ENCODE data around the gene GRK1.
A peak's percentile ranks its signal among the peaks of the same experiment; 100 is the strongest.

Gene GRK1

GRCh38 chr13:113638173-113638746, 28.8 kb upstream of the GRK1 start:
- no peak for ATAC-seq (replicated peaks)
- Mint-ChIP-seq H3K9me3 (peaks cover 0 to 5% of the 10 kb centered on the region in 2 donors), H3K27ac (no peak overlapping the region), H3K4me3 (no peak overlapping the region), H3K36me3 (peaks cover 76 to 82% of the 10 kb centered on the region in 2 donors), H3K4me1 (peaks cover 12 to 20% of the 10 kb centered on the region in 2 donors), H3K27me3 (no peaks in the 10 kb centered on the region)
- no peak for DNase-seq

GRCh38 chr13:113638806-113639205, 28.2 kb upstream of the GRK1 start:
- no peak overlapping the region for H3K4me3 Mint-ChIP-seq
- peak overlapping the region; percentile 9 for H3K27ac Mint-ChIP-seq
- no peak for DNase-seq
- no peaks in the 10 kb centered on the region for H3K27me3 Mint-ChIP-seq
- no peak for ATAC-seq (replicated peaks)
- H3K36me3 Mint-ChIP-seq: peaks cover 73 to 76% of the 10 kb centered on the region in 2 donors
- H3K9me3 Mint-ChIP-seq: peaks cover 0 to 5% of the 10 kb centered on the region in 2 donors
- peaks cover 15 to 25% of the 10 kb centered on the region in 2 donors for H3K4me1 Mint-ChIP-seq

- no peaks in the 10 kb centered on the region for H3K27me3 Mint-ChIP-seq
- no peak overlapping the region for H3K27ac Mint-ChIP-seq
- DNase-seq: no peak
- H3K36me3 Mint-ChIP-seq: peaks cover 64 to 67% of the 10 kb centered on the region in 2 donors
- H3K4me1 Mint-ChIP-seq: peaks cover 15 to 29% of the 10 kb centered on the region in 2 donors
- no peak overlapping the region for H3K4me3 Mint-ChIP-seq
- H3K9me3 Mint-ChIP-seq: peaks cover 0 to 5% of the 10 kb centered on the region in 2 donors
- no peak for ATAC-seq (replicated peaks)
These were observed 27.3 kb upstream of the GRK1 start for GRCh38 chr13:113639616-113640262.

- no peak for ATAC-seq (replicated peaks)
- H3K4me3 Mint-ChIP-seq: no peak overlapping the region
These were observed 25.6 kb upstream of the GRK1 start for GRCh38 chr13:113641426-113641825.

GRCh38 chr13:113642563-113642962, 24.5 kb upstream of the GRK1 start:
- H3K36me3 Mint-ChIP-seq: peaks cover 49 to 53% of the 10 kb centered on the region in 2 donors
- H3K4me3 Mint-ChIP-seq: no peak overlapping the region
- ATAC-seq (replicated peaks) (no peak), DNase-seq (no peak)
- no peaks in the 10 kb centered on the region for H3K27me3 Mint-ChIP-seq
- H3K4me1 Mint-ChIP-seq: peaks cover 19 to 43% of the 10 kb centered on the region in 2 donors
- peaks cover 0 to 5% of the 10 kb centered on the region in 2 donors for H3K9me3 Mint-ChIP-seq
- no peak overlapping the region for H3K27ac Mint-ChIP-seq

More at GRCh38 chr13:113641426-113641825, 25.6 kb upstream of the GRK1 start:
- peaks cover 0 to 5% of the 10 kb centered on the region in 2 donors for H3K9me3 Mint-ChIP-seq
- H3K4me1 Mint-ChIP-seq: peaks cover 16 to 32% of the 10 kb centered on the region in 2 donors
- no peaks in the 10 kb centered on the region for H3K27me3 Mint-ChIP-seq
- H3K36me3 Mint-ChIP-seq: peaks cover 57 to 62% of the 10 kb centered on the region in 2 donors
- no peak overlapping the region for H3K27ac Mint-ChIP-seq
- no peak for DNase-seq

GRCh38 chr13:113643593-113643992, 23.4 kb upstream of the GRK1 start:
- H3K9me3 Mint-ChIP-seq: peaks cover 0 to 5% of the 10 kb centered on the region in 2 donors
- no peak overlapping the region for H3K4me3 Mint-ChIP-seq
- ATAC-seq (replicated peaks): peak; percentile 36 to 39
- no peak overlapping the region for H3K27ac Mint-ChIP-seq
- H3K27me3 Mint-ChIP-seq: no peaks in the 10 kb centered on the region
- peaks cover 52 to 57% of the 10 kb centered on the region in 2 donors for H3K36me3 Mint-ChIP-seq
- H3K4me1 Mint-ChIP-seq: peaks cover 19 to 44% of the 10 kb centered on the region in 2 donors
- no peak for DNase-seq

GRCh38 chr13:113644800-113645199, 22.2 kb upstream of the GRK1 start:
- H3K36me3 Mint-ChIP-seq: peaks cover 48% of the 10 kb centered on the region in 2 donors
- DNase-seq (no peak), ATAC-seq (replicated peaks) (no peak)
- no peak overlapping the region for H3K27ac Mint-ChIP-seq
- no peaks in the 10 kb centered on the region for H3K27me3 Mint-ChIP-seq
- peaks cover 19 to 44% of the 10 kb centered on the region in 2 donors for H3K4me1 Mint-ChIP-seq
- H3K4me3 Mint-ChIP-seq: no peak overlapping the region
- peaks cover 0 to 5% of the 10 kb centered on the region in 2 donors for H3K9me3 Mint-ChIP-seq

GRCh38 chr13:113645329-113645728, 21.7 kb upstream of the GRK1 start:
- ATAC-seq (replicated peaks) (no peak), DNase-seq (no peak)
- H3K27ac Mint-ChIP-seq: no peak overlapping the region
- peaks cover 19 to 44% of the 10 kb centered on the region in 2 donors for H3K4me1 Mint-ChIP-seq
- H3K9me3 Mint-ChIP-seq: peaks cover 0 to 5% of the 10 kb centered on the region in 2 donors
- H3K27me3 Mint-ChIP-seq: no peaks in the 10 kb centered on the region
- peaks cover 43 to 45% of the 10 kb centered on the region in 2 donors for H3K36me3 Mint-ChIP-seq
- H3K4me3 Mint-ChIP-seq: no peak overlapping the region

- Mint-ChIP-seq H3K36me3 (peaks cover 35 to 40% of the 10 kb centered on the region in 2 donors), H3K9me3 (peaks cover 0 to 5% of the 10 kb centered on the region in 2 donors), H3K4me1 (peaks cover 19 to 43% of the 10 kb centered on the region in 2 donors), H3K4me3 (no peak overlapping the region), H3K27ac (no peak overlapping the region), H3K27me3 (no peaks in the 10 kb centered on the region)
- ATAC-seq (replicated peaks): peak in 1 of 2 donors; percentile 20
- no peak for DNase-seq
These were observed 20.6 kb upstream of the GRK1 start for GRCh38 chr13:113646376-113646775.

GRCh38 chr13:113646921-113647340, 20.1 kb upstream of the GRK1 start:
- Mint-ChIP-seq H3K4me3 (no peak overlapping the region), H3K9me3 (peaks cover 0 to 5% of the 10 kb centered on the region in 2 donors), H3K4me1 (peaks cover 18 to 37% of the 10 kb centered on the region in 2 donors), H3K27ac (no peak overlapping the region), H3K27me3 (no peaks in the 10 kb centered on the region), H3K36me3 (peaks cover 30 to 34% of the 10 kb centered on the region in 2 donors)
- ATAC-seq (replicated peaks) (no peak), DNase-seq (no peak)

GRCh38 chr13:113647351-113648215, 19.4 kb upstream of the GRK1 start:
- peak overlapping the region; percentile 10 for H3K27ac Mint-ChIP-seq
- peak in 1 of 2 donors; percentile 28 for ATAC-seq (replicated peaks)
- H3K27me3 Mint-ChIP-seq: no peaks in the 10 kb centered on the region
- no peak overlapping the region for H3K4me3 Mint-ChIP-seq
- peaks cover 0 to under 1% of the 10 kb centered on the region in 2 donors for H3K9me3 Mint-ChIP-seq
- peaks cover 23 to 28% of the 10 kb centered on the region in 2 donors for H3K36me3 Mint-ChIP-seq
- DNase-seq: no peak
- H3K4me1 Mint-ChIP-seq: peaks cover 11 to 31% of the 10 kb centered on the region in 2 donors

GRCh38 chr13:113648216-113648610, 18.8 kb upstream of the GRK1 start:
- no peak overlapping the region for H3K27ac Mint-ChIP-seq
- no peaks in the 10 kb centered on the region for H3K9me3 Mint-ChIP-seq
- H3K36me3 Mint-ChIP-seq: peaks cover 21 to 24% of the 10 kb centered on the region in 2 donors
- DNase-seq (no peak), ATAC-seq (replicated peaks) (no peak)
- peaks cover 7 to 24% of the 10 kb centered on the region in 2 donors for H3K4me1 Mint-ChIP-seq
- H3K27me3 Mint-ChIP-seq: no peaks in the 10 kb centered on the region
- H3K4me3 Mint-ChIP-seq: no peak overlapping the region

GRCh38 chr13:113649212-113649611, 17.8 kb upstream of the GRK1 start:
- H3K27ac Mint-ChIP-seq: no peak overlapping the region
- ATAC-seq (replicated peaks): no peak

GRCh38 chr13:113650275-113650674, 16.7 kb upstream of the GRK1 start:
- Mint-ChIP-seq H3K4me3 (no peak overlapping the region), H3K27ac (no peak overlapping the region), H3K4me1 (peaks cover 4 to 15% of the 10 kb centered on the region in 2 donors), H3K27me3 (no peaks in the 10 kb centered on the region), H3K9me3 (no peaks in the 10 kb centered on the region), H3K36me3 (peaks cover 20 to 22% of the 10 kb centered on the region in 2 donors)
- ATAC-seq (replicated peaks) (no peak), DNase-seq (no peak)

More at GRCh38 chr13:113649212-113649611, 17.8 kb upstream of the GRK1 start:
- Mint-ChIP-seq H3K4me1 (peaks cover 4 to 15% of the 10 kb centered on the region in 2 donors), H3K27me3 (no peaks in the 10 kb centered on the region), H3K36me3 (peaks cover 21 to 22% of the 10 kb centered on the region in 2 donors), H3K4me3 (no peak overlapping the region), H3K9me3 (no peaks in the 10 kb centered on the region)
- DNase-seq: no peak

All from stimulated activated naive B cell treated with anti-CD40 and anti-IgM and Interleukin-4, amounts not matched to agents 10 μg/mL and 1 μg/mL and 100 μg/mL, for 72 hours (primary cell).